Activated CD4-positive, alpha-beta T cell treated with anti-CD3 and anti-CD28 coated beads, Interleukin-2, amount 50 U/mL, for 1 hour (primary cell): Measurements from ENCODE around the gene KCNH3.
A peak's percentile ranks its signal among the peaks of the same experiment; 100 is the strongest.

Source experiments
- DNase-seq: peaks from one replicate; pipeline ENCODE4 v3.0.0-alpha.2; 2020

KCNH3 gene

GRCh38 chr12:49548481-49548821 is 9.6 kb downstream of the KCNH3 start:
- DNase-seq = no peak

DNA sequence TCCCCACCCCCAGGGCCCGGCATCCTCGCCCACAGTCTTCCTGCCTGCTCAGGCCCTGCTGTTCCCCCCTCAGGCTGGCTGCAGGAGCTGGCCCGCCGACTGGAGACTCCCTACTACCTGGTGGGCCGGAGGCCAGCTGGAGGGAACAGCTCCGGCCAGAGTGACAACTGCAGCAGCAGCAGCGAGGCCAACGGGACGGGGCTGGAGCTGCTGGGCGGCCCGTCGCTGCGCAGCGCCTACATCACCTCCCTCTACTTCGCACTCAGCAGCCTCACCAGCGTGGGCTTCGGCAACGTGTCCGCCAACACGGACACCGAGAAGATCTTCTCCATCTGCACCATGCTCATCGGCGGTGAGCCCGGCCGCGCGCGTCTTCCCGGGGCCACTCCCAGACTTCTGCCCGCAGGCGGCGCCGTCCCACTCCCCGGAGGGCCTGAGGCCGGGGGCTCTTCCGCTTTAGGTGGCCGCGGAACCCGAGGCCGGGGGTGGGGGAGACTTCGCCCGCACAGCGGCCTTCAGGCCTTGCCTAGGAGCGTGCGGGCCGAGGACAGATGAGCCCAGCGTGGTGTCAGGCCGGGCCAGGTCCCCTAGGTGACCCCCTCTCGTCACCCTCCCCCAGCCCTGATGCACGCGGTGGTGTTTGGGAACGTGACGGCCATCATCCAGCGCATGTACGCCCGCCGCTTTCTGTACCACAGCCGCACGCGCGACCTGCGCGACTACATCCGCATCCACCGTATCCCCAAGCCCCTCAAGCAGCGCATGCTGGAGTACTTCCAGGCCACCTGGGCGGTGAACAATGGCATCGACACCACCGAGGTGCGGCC is 10.2 kb downstream of the KCNH3 start:
- peak; percentile 31 for DNase-seq

DNA sequence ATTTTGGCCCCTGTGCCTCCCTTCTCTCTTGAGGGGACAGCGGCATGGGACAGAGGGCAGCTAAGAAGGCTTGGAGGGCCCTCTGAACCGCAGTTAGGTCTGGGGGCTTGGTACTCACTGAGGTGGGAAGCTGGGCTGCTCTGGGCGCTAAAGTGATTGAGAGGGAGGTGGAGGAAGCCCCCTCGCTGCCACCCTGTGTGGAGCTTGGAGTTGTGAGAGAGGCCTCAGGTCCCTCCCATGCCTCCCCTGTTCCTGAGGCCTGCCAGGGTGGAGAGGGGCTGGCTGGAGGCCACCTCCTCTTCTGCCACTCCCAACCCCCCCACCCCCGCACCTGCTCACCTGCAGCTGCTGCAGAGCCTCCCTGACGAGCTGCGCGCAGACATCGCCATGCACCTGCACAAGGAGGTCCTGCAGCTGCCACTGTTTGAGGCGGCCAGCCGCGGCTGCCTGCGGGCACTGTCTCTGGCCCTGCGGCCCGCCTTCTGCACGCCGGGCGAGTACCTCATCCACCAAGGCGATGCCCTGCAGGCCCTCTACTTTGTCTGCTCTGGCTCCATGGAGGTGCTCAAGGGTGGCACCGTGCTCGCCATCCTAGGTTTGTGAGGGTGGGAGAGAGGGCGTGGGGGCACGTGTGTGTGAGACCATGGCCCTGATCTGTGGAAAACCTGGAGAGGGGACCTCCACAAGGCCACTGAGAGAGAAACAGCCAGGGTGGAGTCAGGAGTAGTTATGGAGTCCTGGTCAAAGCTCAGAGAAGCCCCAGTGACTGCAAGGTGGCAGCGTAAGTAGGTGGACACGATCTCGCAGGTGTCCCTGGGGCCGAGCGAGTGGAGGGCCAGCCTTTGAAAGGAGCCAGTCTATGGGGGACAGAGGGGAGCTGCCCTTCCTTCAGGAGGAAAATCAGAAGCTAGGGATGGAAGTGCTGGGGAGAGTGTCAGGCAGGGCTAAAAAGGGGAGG is 11.2 kb downstream of the KCNH3 start:
- DNase-seq = no peak

- no peak for DNase-seq
Observed at GRCh38 chr12:49550693-49551252, 11.9 kb downstream of the KCNH3 start.

DNA sequence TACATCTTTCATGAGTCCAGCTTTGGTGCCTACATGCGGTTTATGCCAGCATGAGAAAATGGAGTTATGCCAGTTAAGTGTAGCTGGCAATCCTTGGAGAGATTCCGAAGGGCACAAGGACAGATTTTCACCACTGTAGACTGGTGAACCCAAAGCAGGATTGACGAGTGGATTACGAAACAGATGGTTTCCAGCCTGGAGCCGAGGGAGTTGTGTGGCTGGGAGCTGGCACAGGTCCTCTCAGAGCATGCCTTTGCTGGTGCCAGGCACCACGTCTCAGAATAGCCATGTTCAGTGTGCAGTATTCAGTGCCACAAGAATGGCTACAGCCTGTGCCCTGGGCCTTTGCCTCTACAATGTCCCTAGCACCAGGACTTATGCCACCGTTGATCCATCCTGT is 13.2 kb downstream of the KCNH3 start:
- no peak for DNase-seq

DNA sequence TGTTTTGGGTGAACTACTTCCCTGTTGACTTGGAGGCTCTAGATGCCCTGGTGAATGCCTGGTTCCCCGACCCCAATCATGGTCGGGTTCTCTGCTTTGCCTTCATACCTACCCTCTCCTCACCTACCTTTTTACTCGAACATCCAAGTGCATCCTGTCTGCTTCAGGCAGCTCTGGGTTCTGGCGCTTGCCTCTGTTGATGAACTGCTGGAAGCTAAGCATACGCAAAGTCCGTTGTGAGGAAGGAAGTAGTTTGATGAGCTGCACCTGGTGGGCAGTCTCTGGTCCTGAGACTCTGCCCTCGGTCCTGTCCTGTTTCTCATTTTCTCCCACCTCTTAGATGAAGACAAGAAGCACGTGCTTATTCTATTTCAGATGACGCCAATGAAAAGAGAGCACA is 13.6 kb downstream of the KCNH3 start:
- no peak for DNase-seq

GRCh38 chr12:49552899-49553298 is 14.1 kb downstream of the KCNH3 start:
- DNase-seq = no peak

DNA sequence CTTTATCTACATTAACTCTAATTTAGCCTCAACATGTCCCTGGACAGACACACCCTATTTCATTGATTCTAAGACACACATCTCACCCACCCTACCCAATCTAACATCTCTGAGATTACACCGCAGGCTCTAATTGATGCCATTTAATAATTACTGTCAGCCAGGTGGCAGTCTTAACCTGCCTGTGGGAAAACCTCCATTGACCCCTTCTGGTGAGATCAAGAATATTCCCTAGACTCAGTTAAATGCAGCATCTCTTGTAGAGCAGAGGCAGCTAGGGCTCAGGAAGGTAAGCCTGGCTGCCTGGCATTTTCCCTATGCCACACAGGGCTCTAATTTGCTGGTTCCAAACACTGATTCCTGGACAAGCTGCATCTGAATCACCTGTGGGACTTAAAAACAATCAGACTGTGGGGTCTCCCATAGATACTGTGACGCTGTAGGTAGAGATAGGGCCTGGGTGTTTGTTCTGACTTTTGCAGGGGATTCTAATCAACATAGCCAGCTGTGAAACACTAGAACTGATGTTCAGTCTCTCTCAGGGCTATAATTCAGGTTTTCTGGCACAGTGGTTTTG is 14.8 kb downstream of the KCNH3 start:
- no peak for DNase-seq

DNA sequence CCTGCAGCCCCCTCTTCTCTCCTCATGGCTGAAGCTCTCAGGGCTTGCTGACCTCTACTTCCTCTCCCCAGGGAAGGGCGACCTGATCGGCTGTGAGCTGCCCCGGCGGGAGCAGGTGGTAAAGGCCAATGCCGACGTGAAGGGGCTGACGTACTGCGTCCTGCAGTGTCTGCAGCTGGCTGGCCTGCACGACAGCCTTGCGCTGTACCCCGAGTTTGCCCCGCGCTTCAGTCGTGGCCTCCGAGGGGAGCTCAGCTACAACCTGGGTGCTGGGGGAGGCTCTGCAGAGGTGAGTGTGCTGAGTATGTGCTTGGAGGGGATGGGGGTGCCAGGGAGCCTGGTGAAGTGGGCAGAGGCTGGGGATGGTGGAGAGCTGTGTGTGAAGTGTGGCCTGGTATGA is 15.4 kb downstream of the KCNH3 start:
- no peak for DNase-seq

DNA sequence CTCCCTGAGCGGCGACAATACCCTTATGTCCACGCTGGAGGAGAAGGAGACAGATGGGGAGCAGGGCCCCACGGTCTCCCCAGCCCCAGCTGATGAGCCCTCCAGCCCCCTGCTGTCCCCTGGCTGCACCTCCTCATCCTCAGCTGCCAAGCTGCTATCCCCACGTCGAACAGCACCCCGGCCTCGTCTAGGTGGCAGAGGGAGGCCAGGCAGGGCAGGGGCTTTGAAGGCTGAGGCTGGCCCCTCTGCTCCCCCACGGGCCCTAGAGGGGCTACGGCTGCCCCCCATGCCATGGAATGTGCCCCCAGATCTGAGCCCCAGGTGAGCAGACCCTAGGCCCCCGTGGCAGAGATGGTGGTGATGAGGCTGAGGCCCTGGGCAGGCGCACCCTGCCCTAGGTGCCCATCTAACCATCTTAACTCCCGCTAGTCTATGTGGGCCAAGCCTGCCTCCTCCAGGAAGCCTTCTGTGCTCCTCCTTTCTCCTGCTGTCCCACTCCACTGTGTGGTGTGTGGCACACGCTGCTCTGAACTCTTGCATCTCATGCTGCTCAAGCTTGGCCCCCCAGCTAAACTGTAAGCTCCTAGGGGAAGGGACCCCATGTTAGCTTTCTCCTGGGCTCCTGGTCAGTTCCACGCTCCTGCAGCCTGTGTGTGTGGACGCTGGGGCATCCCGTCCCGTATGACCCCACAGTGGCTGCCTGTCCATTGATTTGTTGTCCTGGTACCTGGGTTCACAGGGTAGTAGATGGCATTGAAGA is 17.0 kb downstream of the KCNH3 start:
- DNase-seq = no peak

GRCh38 chr12:49556391-49557186 is 17.8 kb downstream of the KCNH3 start:
- DNase-seq = no peak

DNA sequence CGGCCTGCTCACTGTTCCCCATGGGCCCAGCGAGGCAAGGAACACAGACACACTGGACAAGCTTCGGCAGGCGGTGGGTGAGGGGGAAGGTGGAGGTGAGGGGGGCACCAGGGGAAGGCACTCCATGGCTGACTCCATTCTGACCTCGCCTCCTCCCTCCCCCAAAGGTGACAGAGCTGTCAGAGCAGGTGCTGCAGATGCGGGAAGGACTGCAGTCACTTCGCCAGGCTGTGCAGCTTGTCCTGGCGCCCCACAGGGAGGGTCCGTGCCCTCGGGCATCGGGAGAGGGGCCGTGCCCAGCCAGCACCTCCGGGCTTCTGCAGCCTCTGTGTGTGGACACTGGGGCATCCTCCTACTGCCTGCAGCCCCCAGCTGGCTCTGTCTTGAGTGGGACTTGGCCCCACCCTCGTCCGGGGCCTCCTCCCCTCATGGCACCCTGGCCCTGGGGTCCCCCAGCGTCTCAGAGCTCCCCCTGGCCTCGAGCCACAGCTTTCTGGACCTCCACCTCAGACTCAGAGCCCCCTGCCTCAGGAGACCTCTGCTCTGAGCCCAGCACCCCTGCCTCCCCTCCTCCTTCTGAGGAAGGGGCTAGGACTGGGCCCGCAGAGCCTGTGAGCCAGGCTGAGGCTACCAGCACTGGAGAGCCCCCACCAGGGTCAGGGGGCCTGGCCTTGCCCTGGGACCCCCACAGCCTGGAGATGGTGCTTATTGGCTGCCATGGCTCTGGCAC is 18.5 kb downstream of the KCNH3 start:
- no peak for DNase-seq

GRCh38 chr12:49557917-49558215 is 19.0 kb downstream of the KCNH3 start:
- DNase-seq = no peak

DNA sequence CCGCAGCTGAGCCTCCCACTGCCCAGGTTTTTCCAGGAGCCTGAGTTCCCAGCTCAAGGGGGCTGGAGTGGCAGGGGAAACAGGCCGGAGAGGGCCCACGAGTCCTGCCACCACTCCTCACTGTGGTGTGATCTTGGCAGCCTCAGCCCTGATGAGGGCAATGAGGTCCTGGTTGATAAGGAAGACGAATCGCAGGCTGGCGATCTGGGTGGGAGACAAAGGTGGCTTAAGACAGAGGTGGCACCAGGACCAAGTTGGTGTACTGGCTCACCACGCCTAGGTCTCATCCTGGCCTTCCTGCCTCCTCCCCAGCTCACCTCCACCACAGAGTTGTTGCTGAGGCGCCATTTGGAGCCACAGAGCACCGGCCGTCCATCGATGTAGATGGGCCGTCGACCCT is 19.7 kb downstream of the KCNH3 start:
- DNase-seq = no peak

DNA sequence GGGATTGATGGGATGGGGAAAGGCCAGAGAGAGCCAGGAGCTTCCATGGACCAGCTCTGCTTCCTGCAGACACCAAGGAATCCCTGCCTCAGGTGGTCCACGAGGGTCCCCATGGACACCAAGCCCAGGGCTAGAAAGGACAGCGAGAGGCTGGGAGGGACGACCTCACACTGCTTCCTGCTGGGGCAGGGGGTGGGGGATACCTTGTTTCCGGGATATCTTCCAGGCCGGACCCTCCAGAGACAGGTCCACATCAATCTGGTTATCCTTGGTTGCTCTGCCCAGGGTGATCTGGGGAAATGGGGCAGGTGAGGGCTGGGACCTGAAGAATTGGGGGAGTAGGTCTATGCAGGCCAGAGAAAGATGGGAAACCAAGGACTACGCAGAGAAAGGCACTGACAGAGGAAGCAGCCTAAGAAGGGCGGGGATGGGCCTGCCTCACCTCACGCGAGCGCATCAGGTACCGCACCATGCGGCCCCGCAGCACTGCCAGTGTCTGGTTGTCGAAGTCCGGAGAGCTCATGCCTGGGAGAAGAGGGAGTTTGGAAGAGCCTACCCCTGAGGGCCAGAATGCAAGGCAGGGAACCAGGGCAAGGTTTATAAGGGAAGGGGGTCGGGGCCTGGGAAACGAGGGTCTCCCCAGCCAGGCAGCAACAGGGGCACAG is 20.3 kb downstream of the KCNH3 start:
- DNase-seq = no peak

- no peak for DNase-seq
Observed at GRCh38 chr12:49560695-49561094, 21.9 kb downstream of the KCNH3 start.

DNA sequence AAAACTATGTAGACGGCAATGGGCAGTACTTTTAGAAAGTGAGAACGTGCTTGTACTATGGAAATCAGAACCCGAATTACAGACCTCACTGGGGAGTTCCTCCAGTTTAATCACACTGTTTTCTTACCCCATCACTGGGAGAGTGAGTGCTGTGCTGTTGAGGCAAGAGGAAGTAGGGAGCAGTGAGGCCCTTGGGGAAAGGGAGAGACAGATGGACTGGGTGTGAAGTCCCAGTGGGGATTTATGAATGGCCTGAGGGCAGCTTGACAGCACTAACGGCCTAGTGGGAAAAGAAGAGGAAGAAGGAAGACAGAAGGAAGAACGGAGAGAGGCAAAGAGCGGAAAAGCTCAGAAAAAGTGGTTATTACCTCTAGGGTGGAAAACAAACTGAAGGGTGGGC is 23.4 kb downstream of the KCNH3 start:
- DNase-seq = no peak

DNA sequence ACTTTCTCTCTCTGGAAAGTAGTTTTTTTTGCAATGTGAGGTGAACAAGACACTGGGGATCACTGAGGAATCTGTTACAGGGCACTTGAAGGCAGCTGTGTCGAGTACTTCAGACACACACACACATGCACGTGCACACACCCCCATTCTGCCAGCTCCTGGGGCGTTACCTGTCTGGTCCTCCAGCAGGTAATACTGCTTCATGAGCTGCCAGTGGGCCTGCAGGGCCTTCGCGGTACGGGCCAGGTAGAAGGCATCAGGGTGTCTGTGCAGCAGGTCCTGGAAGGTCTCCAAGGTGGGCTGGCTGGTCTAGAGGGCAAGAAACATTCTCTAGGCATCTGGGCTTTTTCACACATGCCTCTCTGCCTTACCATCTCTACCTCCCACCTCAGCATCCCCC is 24.0 kb downstream of the KCNH3 start:
- DNase-seq = no peak

DNA sequence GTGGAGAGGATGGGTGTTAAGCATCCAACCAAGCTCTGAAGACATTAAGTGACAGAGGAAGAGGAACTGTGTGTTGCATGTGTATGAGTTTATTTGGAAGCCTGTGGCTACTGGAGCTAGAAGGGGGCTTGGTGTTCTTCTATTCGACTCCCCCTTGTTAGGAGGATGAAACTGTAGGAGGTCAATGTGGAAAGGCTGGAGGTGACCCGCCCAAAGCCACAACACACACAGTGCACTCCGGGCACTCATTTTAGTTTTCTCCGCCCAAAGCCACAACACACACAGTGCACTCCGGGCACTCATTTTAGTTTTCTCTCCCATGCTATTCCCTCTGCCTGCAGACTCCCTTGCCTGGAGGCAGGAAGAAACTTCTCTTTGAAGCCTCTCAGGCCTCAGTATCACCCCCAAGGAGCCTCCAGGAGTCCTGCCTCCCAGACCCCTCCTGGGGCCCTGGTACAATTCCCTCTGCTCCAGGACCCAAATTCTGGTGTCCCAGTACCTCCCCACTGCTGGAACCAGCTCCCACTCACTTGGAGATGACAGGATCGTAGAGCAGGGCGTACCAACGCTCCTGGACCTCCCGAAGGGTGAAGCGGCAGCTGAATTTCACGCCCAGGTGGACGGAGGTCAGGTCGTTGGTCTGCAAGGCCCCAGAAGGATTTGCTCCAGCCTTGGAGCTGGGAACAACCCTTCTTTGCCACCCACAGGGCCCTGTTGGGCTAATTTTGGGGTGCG is 25.3 kb downstream of the KCNH3 start:
- no peak for DNase-seq
